SH-SY5Y (cell line): ENCODE data around the gene BRINP3.

Source experiments
- GATA2 ChIP-seq: IDR thresholded peaks from 2 replicates; pipeline ENCODE4 v1.6.1; 2011; ENCODE audit warnings: mild to moderate bottlenecking, low read depth, low read length
- GATA3 ChIP-seq: IDR thresholded peaks from 2 replicates; pipeline ENCODE4 v1.6.1; 2011; ENCODE audit warnings: low read depth, mild to moderate bottlenecking, low read length, moderate library complexity

DNA sequence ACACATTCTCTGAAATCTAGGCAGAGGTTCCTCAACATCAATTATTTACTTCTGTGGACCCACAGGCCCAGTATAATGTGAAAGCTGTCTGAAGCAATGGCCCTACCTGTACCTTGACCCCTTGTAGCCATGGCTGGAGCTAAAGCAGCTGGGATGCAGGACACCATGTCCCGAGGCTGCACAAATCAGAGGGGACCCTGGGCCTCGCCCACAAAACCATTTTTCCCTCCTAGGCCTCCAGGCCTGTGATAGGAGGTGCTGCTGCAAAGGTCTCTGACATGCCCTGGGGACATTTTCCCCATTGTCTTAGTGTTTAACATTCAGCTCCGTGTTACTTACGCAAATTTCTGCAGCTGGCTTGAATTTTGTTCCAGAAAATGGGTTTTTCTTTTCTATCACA lies 110.5 kb downstream of the BRINP3 start:
- TF ChIP-seq GATA3: no peak
- no peak for TF ChIP-seq GATA2
